CD14-positive monocyte (primary cell): ENCODE measurements around the gene TMC3. TPM values are rescaled to one million over a fixed set of nuclear protein-coding genes. Genes with fewer than 3 reads are reported as not detected.
A peak's percentile ranks its signal among the peaks of the same experiment; 100 is the strongest.
"Not testable (repeated sequence)": the region's sequence is repeated elsewhere in the genome, so short reads cannot be mapped to it uniquely, and the experiment has no call there.

Experiments
- DNase-seq, 3 donors: peaks; one replicate each; pipeline ENCODE4 v3.0.0-alpha.2; 2011 to 2022
- H2AFZ ChIP-seq: 2 replicates; pipeline ENCODE4 v1.6.0; 2012; ENCODE audit warnings: mild to moderate bottlenecking, low read depth, low read length, inconsistent platforms; ENCODE audit not compliant: insufficient read depth, poor library complexity, severe bottlenecking
- H3K27ac ChIP-seq, 2 donors: 1 replicate in 1 of 2; 2 replicates in 1 of 2; pipeline ENCODE4 v1.5.1; 2012 to 2013; ENCODE audit warnings: low read length in 2 of 2, control low read depth in 1 of 2, inconsistent platforms in 1 of 2, low read depth in 1 of 2, mild to moderate bottlenecking in 1 of 2
- H3K27me3 ChIP-seq, 2 donors: one replicate each; pipeline versions ENCODE4 v1.6.0 to v1.6.1; 2011 to 2013; ENCODE audit warnings: low read length in 2 of 2; ENCODE audit not compliant: control insufficient read depth in 2 of 2, insufficient read depth in 2 of 2
- H3K36me3 ChIP-seq, 2 donors: replicated peaks in 1 of 2; 1 replicate in 1 of 2; 2 replicates in 1 of 2; pipeline versions ENCODE4 v1.5.1 to v1.6.1; 2012 to 2013; ENCODE audit warnings: low read length in 2 of 2, control low read depth in 1 of 2, inconsistent platforms in 1 of 2, mild to moderate bottlenecking in 1 of 2; ENCODE audit not compliant: insufficient read depth in 2 of 2, control insufficient read depth in 1 of 2
- H3K4me1 ChIP-seq, 2 donors: 1 replicate in 1 of 2; 2 replicates in 1 of 2; pipeline versions ENCODE4 v1.5.1 to v1.6.1; 2012 to 2013; ENCODE audit warnings: low read length in 2 of 2, control low read depth in 1 of 2, inconsistent platforms in 1 of 2, mild to moderate bottlenecking in 1 of 2, moderate library complexity in 1 of 2; ENCODE audit not compliant: insufficient read depth in 2 of 2, control insufficient read depth in 1 of 2
- H3K4me2 ChIP-seq: replicated peaks from 2 replicates; pipeline ENCODE3; 2012; ENCODE audit warnings: low read length, moderate library complexity, mild to moderate bottlenecking; ENCODE audit not compliant: poor library complexity, severe bottlenecking; ENCODE audit errors: extremely low read depth
- H3K4me3 ChIP-seq, 3 experiments: fragments of 200-600 bp in 1 of 3; sonication (generic) in 1 of 3; replicated peaks in 1 of 3; 1 replicate in 2 of 3; 2 replicates in 1 of 3; pipeline ENCODE4 v1.5.1; 2011 to 2013; ENCODE audit warnings: low read length in 3 of 3, mild to moderate bottlenecking in 3 of 3, control low read depth in 2 of 3, low read depth in 2 of 3, inconsistent platforms in 1 of 3, moderate library complexity in 1 of 3
- H3K79me2 ChIP-seq: 2 replicates; pipeline ENCODE4 v1.6.0; 2012; ENCODE audit warnings: mild to moderate bottlenecking, control low read depth, inconsistent platforms, low read length, moderate library complexity; ENCODE audit not compliant: insufficient read depth
- H3K9ac ChIP-seq: 2 replicates; pipeline ENCODE4 v1.6.0; 2017; ENCODE audit warnings: low read length, mild to moderate bottlenecking; ENCODE audit not compliant: insufficient read depth, poor library complexity, severe bottlenecking
- H3K9me3 ChIP-seq, 2 donors: replicated peaks in 1 of 2; 1 replicate in 1 of 2; 2 replicates in 1 of 2; pipeline versions ENCODE4 v1.5.1 to v1.6.1; 2012 to 2013; ENCODE audit warnings: low read length in 2 of 2, control low read depth in 1 of 2; ENCODE audit not compliant: control insufficient read depth in 1 of 2, insufficient read depth in 1 of 2
- H4K20me1 ChIP-seq: 2 replicates; pipeline ENCODE4 v1.6.0; 2012; ENCODE audit warnings: mild to moderate bottlenecking, low read length, control low read depth, moderate library complexity; ENCODE audit not compliant: insufficient read depth
- H3K27ac Mint-ChIP-seq, 7 donors: one replicate each; pipeline ENCODE4 v1.8.0; 2020; ENCODE audit warnings: mild to moderate bottlenecking in 7 of 7, mixed read lengths in 7 of 7, moderate library complexity in 6 of 7, inconsistent platforms in 2 of 7
- H3K27me3 Mint-ChIP-seq, 3 donors: one replicate each; pipeline ENCODE4 v1.8.0; 2021 to 2022; ENCODE audit warnings: low read depth in 3 of 3, mild to moderate bottlenecking in 3 of 3, mixed read lengths in 3 of 3, moderate library complexity in 3 of 3, inconsistent platforms in 1 of 3
- H3K36me3 Mint-ChIP-seq, 2 donors: one replicate each; pipeline ENCODE4 v1.8.0; 2020; ENCODE audit warnings: mixed read lengths in 2 of 2, inconsistent platforms in 1 of 2, mild to moderate bottlenecking in 1 of 2
- H3K4me1 Mint-ChIP-seq: one replicate; pipeline ENCODE4 v1.8.0; 2020; ENCODE audit warnings: mild to moderate bottlenecking, mixed read lengths
- H3K4me3 Mint-ChIP-seq, 2 donors: one replicate each; pipeline ENCODE4 v1.8.0; 2020; ENCODE audit warnings: mild to moderate bottlenecking in 2 of 2, mixed read lengths in 2 of 2, moderate library complexity in 1 of 2
- H3K9me3 Mint-ChIP-seq, 7 donors: one replicate each; pipeline ENCODE4 v1.8.0; 2020 to 2022; ENCODE audit warnings: mixed read lengths in 7 of 7, mild to moderate bottlenecking in 6 of 7, moderate library complexity in 6 of 7, inconsistent platforms in 2 of 7
- WGBS: methylation state at CpG from one replicate; pipeline ENCODE4 v1.1.5; 2013; ENCODE audit warnings: missing lambda C conversion rate; ENCODE audit not compliant: insufficient coverage; 5-methylcytosine and 5-hydroxymethylcytosine counted together
- intact Hi-C, 2 donors: fragments of 100-400 bp; cut with micrococcal nuclease; formaldehyde crosslinking; loops; one replicate each; pipeline versions ENCODE4 v1.15.0 to v1.15.1; 2023
- polyA plus RNA-seq, 3 donors: library from polyadenylated mRNA; depleted of rRNA in 1 of 3; unstranded in 2 of 3; stranded (reverse) in 1 of 3; fragments of 300-500 nt in 2 of 3; fragments of >200 nt in 1 of 3; fragmentation: Illumina TruSeq in 2 of 3; gene quantifications; 1 replicate in 2 of 3; 2 replicates in 1 of 3; pipeline ENCODE4 v1.2.3, GENCODE V29; 2012 to 2021
- TF ChIP-seq, protein P1 (sequence below): fragments of 200-600 bp; IDR thresholded peaks from one replicate; pipeline ENCODE4 v1.8.0; 2022; ENCODE audit warnings: antibody characterized with exemption, mild to moderate bottlenecking

The TMC3 gene
- polyA plus RNA-seq, 3 donors, result not detected

DNA sequence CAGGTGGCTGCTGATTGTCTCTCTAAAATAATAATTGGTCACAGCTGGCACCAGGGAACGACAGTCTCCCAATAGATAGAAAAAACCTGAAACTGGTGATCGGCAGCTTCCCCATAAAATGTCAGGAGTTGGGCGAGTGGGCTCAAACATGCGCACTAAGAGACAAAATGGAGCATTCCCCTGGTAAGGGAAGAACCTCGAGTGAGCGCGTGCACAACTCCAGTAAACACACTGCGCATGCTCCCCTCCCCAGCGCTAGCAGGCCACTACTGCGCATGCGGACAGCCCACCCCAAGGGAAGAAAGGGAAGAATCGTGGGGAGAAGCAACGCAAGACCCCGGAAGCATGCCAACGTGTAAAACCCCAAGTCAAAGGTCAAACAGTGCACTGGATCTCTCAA, 42.4 kb downstream of the TMC3 start:
- Histone ChIP-seq H3K4me2 (no peak overlapping the region), H3K9me3 (no peaks in the 10 kb centered on the region), H3K4me3 (no peak overlapping the region), H3K27ac (no peak overlapping the region), H3K36me3 (no peaks in the 10 kb centered on the region), H4K20me1 (no peaks in the 10 kb centered on the region), H3K4me1 (no peaks in the 10 kb centered on the region), H3K27me3 (no peaks in the 10 kb centered on the region), H3K79me2 (no peaks in the 10 kb centered on the region), H2AFZ (no peak overlapping the region), H3K9ac (no peak overlapping the region)
- H3K27ac Mint-ChIP-seq, result no peak overlapping the region
- H3K4me1 Mint-ChIP-seq, result peaks cover 9% of the 10 kb centered on the region
- no peak overlapping the region for H3K4me3 Mint-ChIP-seq
- TF ChIP-seq, protein P1, sequence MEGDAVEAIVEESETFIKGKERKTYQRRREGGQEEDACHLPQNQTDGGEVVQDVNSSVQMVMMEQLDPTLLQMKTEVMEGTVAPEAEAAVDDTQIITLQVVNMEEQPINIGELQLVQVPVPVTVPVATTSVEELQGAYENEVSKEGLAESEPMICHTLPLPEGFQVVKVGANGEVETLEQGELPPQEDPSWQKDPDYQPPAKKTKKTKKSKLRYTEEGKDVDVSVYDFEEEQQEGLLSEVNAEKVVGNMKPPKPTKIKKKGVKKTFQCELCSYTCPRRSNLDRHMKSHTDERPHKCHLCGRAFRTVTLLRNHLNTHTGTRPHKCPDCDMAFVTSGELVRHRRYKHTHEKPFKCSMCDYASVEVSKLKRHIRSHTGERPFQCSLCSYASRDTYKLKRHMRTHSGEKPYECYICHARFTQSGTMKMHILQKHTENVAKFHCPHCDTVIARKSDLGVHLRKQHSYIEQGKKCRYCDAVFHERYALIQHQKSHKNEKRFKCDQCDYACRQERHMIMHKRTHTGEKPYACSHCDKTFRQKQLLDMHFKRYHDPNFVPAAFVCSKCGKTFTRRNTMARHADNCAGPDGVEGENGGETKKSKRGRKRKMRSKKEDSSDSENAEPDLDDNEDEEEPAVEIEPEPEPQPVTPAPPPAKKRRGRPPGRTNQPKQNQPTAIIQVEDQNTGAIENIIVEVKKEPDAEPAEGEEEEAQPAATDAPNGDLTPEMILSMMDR, result no peak
- no peak for DNase-seq
- intact Hi-C loops, result loop anchor here in 1 of 2 donors (5.0 kb wide), 1 partner anchor 34 kb away; no protein-coding TSS in a partner anchor
- H3K27me3 Mint-ChIP-seq, result peaks cover 0 to 3% (median 3%) of the 10 kb centered on the region in 3 donors
- no peaks in the 10 kb centered on the region for H3K36me3 Mint-ChIP-seq
- H3K9me3 Mint-ChIP-seq, result peaks cover 0 to 3% (median 0%) of the 10 kb centered on the region in 7 donors
- WGBS, result 94% methylated on average over 15 of the region's 15 CpGs

DNA sequence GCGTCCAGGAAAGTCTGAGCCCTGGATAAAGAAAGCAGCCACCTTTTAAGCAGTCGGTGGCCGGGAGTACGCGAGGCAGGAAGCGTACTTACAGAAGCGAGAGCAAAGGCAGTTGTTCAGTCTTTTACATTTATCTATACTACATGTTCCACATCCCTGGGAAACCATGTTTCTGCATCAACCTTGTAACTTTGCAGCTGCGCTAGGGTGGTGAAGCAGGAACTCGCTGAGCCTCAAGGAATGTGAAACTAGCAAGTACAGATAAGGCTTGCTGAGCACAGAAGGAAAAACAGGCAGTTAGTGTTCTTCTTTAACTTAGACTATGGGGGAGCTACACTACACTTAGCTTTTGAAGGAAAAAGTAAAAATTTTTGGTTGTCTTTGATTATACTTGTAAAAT, 42.9 kb downstream of the TMC3 start:
- H3K27me3 ChIP-seq, H3K36me3 Mint-ChIP-seq, H3K4me1 ChIP-seq, H3K4me1 Mint-ChIP-seq, DNase-seq, H3K9ac ChIP-seq, H3K27me3 Mint-ChIP-seq, H3K9me3 Mint-ChIP-seq, H3K4me3 ChIP-seq, H3K27ac ChIP-seq, H3K9me3 ChIP-seq, H3K4me2 ChIP-seq, H3K79me2 ChIP-seq, H4K20me1 ChIP-seq, H3K36me3 ChIP-seq, H3K27ac Mint-ChIP-seq, H2AFZ ChIP-seq: not testable (repeated sequence)
- H3K4me3 Mint-ChIP-seq, result peak overlapping the region in 1 of 2 donors; percentile 50
- intact Hi-C loops, result loop anchor here in 1 of 2 donors (5.0 kb wide), 1 partner anchor 34 kb away; no protein-coding TSS in a partner anchor
- WGBS, result 17% methylated on average over 9 of the region's 9 CpGs
